Large intestine (tissue), 3 donors: ENCODE measurements around the gene STK39. TPM values are rescaled to one million over a fixed set of nuclear protein-coding genes. Genes with fewer than 3 reads are reported as not detected.

Experiments used
- DNase-seq, 2 donors: peaks; one replicate each; pipeline versions ENCODE4 v3.0.0 to v3.0.0-alpha.2; 2013
- H3K27ac ChIP-seq: one replicate; pipeline ENCODE4 v1.5.1; 2013; ENCODE audit warnings: low read length
- H3K27me3 ChIP-seq: 2 replicates; pipeline ENCODE4 v1.6.1; 2013; ENCODE audit warnings: low read length; ENCODE audit not compliant: control insufficient read depth, insufficient read depth
- H3K36me3 ChIP-seq: 2 replicates; pipeline ENCODE4 v1.6.1; 2013; ENCODE audit warnings: low read length; ENCODE audit not compliant: control insufficient read depth, insufficient read depth
- H3K4me1 ChIP-seq: one replicate; pipeline ENCODE4 v1.6.1; 2013; ENCODE audit warnings: low read length; ENCODE audit not compliant: control insufficient read depth, insufficient read depth
- H3K4me3 ChIP-seq: one replicate; pipeline ENCODE4 v1.5.1; 2013; ENCODE audit warnings: low read length
- H3K9me3 ChIP-seq: one replicate; pipeline ENCODE4 v1.6.1; 2013; ENCODE audit warnings: mild to moderate bottlenecking, low read depth, low read length, moderate library complexity; ENCODE audit not compliant: control insufficient read depth
- WGBS: methylation state at CpG from one replicate; pipeline ENCODE4 v1.1.5; 2013; ENCODE audit warnings: low lambda C conversion rate; ENCODE audit not compliant: insufficient coverage; 5-methylcytosine and 5-hydroxymethylcytosine counted together
- polyA plus RNA-seq: library from polyadenylated mRNA; unstranded; fragments of 120-200 nt; gene quantifications from one replicate; pipeline ENCODE4 v1.2.1, GENCODE V29; 2013

The STK39 gene
- polyA plus RNA-seq, 1 donor = 22.4 TPM

- Histone ChIP-seq H3K27me3 (no peaks in the 10 kb centered on the region), H3K9me3 (no peaks in the 10 kb centered on the region), H3K27ac (no peak overlapping the region), H3K36me3 (no peaks in the 10 kb centered on the region), H3K4me1 (no peaks in the 10 kb centered on the region), H3K4me3 (no peak overlapping the region)
- 81% methylated on average over 2 of the region's 5 CpGs for WGBS
- DNase-seq = no peak
These were observed 265.4 kb downstream of the STK39 start for GRCh38 chr2:167981945-167982344.

GRCh38 chr2:167980439-167980838, 267.0 kb downstream of the STK39 start:
- no peak overlapping the region for H3K4me3 ChIP-seq

GRCh38 chr2:167972746-167973145, 274.6 kb downstream of the STK39 start:
- H3K4me3 ChIP-seq = no peak overlapping the region
- H3K9me3 ChIP-seq = peaks cover 14% of the 10 kb centered on the region
- no peaks in the 10 kb centered on the region for H3K36me3 ChIP-seq
- no peak for DNase-seq
- no peaks in the 10 kb centered on the region for H3K27me3 ChIP-seq
- no peak overlapping the region for H3K27ac ChIP-seq
- no peaks in the 10 kb centered on the region for H3K4me1 ChIP-seq

More at GRCh38 chr2:167980439-167980838, 267.0 kb downstream of the STK39 start:
- DNase-seq = no peak
- H3K36me3 ChIP-seq = no peaks in the 10 kb centered on the region
- no CpG with 5 or more reads among the region's 4 CpGs for WGBS
- no peaks in the 10 kb centered on the region for H3K4me1 ChIP-seq
- no peak overlapping the region for H3K27ac ChIP-seq
- no peaks in the 10 kb centered on the region for H3K9me3 ChIP-seq
- H3K27me3 ChIP-seq = no peaks in the 10 kb centered on the region

GRCh38 chr2:167972020-167972419, 275.4 kb downstream of the STK39 start:
- H3K4me3 ChIP-seq = no peak overlapping the region
- DNase-seq = no peak
- H3K4me1 ChIP-seq = peaks cover 3% of the 10 kb centered on the region
- no CpG with 5 or more reads among the region's 1 CpG for WGBS
- no peak overlapping the region for H3K27ac ChIP-seq
- H3K27me3 ChIP-seq = no peaks in the 10 kb centered on the region
- no peaks in the 10 kb centered on the region for H3K36me3 ChIP-seq
- H3K9me3 ChIP-seq = peaks cover 14% of the 10 kb centered on the region

GRCh38 chr2:167966937-167967913, 280.2 kb downstream of the STK39 start:
- Histone ChIP-seq H3K4me3 (no peak overlapping the region), H3K36me3 (peaks cover 3% of the 10 kb centered on the region), H3K9me3 (peaks cover 5% of the 10 kb centered on the region), H3K4me1 (peaks cover 12% of the 10 kb centered on the region), H3K27me3 (no peaks in the 10 kb centered on the region), H3K27ac (peak overlapping the region; percentile 56)
- 79% methylated on average over 6 of the region's 9 CpGs for WGBS
- DNase-seq = peak; percentile 54 to 81

- H3K27ac ChIP-seq = peak overlapping the region; percentile 56
- no peak for DNase-seq
These were observed 281.3 kb downstream of the STK39 start for GRCh38 chr2:167965907-167966761.

GRCh38 chr2:167964650-167965413, 282.6 kb downstream of the STK39 start:
- H3K4me1 ChIP-seq = peaks cover 12% of the 10 kb centered on the region
- H3K27me3 ChIP-seq = no peaks in the 10 kb centered on the region
- 100% methylated on average over 1 of the region's 5 CpGs for WGBS
- peak in 1 of 2 donors; percentile 7 for DNase-seq
- peaks cover 3% of the 10 kb centered on the region for H3K36me3 ChIP-seq
- H3K9me3 ChIP-seq = peaks cover 2% of the 10 kb centered on the region
- H3K4me3 ChIP-seq = no peak overlapping the region
- H3K27ac ChIP-seq = no peak overlapping the region

More at GRCh38 chr2:167965907-167966761, 281.3 kb downstream of the STK39 start:
- Histone ChIP-seq H3K36me3 (peaks cover 3% of the 10 kb centered on the region), H3K4me1 (peaks cover 12% of the 10 kb centered on the region), H3K27me3 (no peaks in the 10 kb centered on the region), H3K9me3 (peaks cover 5% of the 10 kb centered on the region), H3K4me3 (no peak overlapping the region)
- no CpG with 5 or more reads among the region's 5 CpGs for WGBS

- no peak overlapping the region for H3K4me3 ChIP-seq
- peaks cover 12% of the 10 kb centered on the region for H3K4me1 ChIP-seq
- WGBS = 100% methylated on average over 7 of the region's 9 CpGs
- no peaks in the 10 kb centered on the region for H3K27me3 ChIP-seq
- peaks cover 3% of the 10 kb centered on the region for H3K36me3 ChIP-seq
- no peak for DNase-seq
- no peaks in the 10 kb centered on the region for H3K9me3 ChIP-seq
- H3K27ac ChIP-seq = no peak overlapping the region
These were observed 283.3 kb downstream of the STK39 start for GRCh38 chr2:167963899-167964649.

- Histone ChIP-seq H3K27ac (no peak overlapping the region), H3K4me1 (peaks cover 12% of the 10 kb centered on the region), H3K27me3 (no peaks in the 10 kb centered on the region), H3K36me3 (peaks cover 3% of the 10 kb centered on the region), H3K4me3 (no peak overlapping the region), H3K9me3 (no peaks in the 10 kb centered on the region)
- WGBS = no CpG with 5 or more reads among the region's 10 CpGs
- DNase-seq = no peak
These were observed 284.8 kb downstream of the STK39 start for GRCh38 chr2:167962436-167963226.
